Stimulated activated CD4-positive, alpha-beta T cell treated with anti-CD3 and anti-CD28 coated beads, TNF-alpha, amount 100 ng/mL, for 48 hours (primary cell): ENCODE data around the gene GDAP1L1.
"Not testable (repeated sequence)": the region's sequence is repeated elsewhere in the genome, so short reads cannot be mapped to it uniquely, and the experiment has no call there.

ENCODE experiments used
- DNase-seq, 3 donors: peaks; one replicate each; pipeline ENCODE4 v3.0.0-alpha.2; 2020; ENCODE audit warnings: low read depth in 3 of 3

Gene GDAP1L1

DNA sequence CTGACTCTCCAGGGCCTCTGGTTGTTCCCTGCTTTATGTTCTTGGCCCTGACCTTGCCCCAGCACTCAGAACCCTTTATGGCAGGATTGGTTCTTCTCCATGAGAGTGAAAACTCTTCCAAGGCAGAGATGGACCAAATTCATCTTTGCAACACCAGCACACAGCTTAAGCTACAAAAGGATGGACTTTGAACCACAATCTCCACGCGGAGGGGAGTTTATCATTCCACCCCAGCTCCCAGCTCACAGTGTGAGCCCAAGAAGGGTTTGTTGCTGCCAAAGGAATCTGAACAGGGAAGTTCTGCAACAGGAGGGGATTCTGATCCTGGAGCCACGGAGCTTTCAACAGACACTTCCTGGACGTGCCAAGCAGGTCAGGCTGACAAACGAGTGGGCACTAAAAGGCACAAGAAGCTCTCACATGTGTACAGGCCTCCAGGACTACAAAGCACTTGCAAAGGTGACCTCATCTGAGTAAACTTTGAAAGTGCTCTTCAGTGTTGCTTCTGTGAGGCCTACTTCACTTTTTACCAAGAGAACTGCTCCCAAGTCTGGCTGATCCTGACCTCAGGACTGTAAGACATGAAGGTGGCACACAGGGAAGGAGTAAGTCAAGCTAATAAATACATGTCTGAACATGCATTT, 55.0 kb downstream of the GDAP1L1 start:
- no peak for DNase-seq

DNA sequence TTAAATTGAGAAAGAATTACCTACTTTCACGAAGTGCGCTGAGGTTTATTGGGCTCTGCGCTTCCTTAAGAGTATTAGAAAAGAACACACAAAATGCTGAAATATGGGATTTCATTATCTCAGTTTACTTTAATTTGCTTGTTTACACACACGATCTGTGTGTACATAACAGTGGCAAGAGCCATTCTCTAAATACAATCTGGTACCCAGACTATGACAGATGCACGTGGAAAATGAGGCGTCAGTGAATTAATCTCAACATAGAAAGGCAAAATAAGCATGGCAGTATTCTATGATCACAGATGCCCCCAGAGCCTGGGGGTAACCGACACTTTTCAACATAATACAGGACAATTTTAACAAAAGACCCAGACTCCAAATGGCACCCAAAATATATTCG, 55.6 kb downstream of the GDAP1L1 start:
- no peak for DNase-seq

DNA sequence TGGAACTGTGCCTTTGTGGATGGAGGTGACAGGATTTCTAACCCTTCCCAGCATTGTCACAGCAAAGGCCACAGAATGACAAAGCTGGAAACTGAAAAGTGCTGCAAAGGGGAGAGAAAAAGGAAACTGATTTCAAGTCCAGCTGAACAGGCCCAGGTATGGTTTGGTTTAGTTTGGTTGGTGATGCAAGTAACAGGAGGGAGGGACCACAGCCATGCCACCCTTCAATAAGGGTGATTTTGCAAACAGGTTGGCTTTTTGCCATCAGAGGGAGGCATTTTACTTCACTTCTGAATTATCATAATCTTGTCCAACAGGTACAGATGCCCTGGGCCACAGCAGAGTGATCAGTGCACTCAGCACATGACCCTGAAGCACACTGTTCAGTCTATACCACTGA, 57.3 kb downstream of the GDAP1L1 start:
- no peak for DNase-seq

DNA sequence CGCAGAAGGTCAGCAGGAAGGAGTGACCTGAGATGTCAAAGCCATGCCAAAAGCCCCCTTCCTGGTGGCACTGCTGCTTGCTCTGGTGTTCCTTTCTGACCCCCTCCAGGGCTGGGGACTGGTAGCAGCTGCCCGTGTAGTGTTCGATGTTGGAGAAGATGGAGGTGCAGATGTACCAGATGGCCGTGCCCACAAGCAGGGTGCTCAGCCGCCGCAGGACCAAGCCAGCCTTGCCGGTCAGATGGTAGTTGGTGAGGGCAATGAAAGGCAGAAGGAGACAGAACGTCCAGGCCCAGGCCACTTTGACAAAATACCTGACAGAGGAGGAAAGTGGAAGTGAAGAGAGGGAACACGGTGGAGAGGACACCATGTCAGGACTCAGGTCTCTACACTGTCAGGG, 59.8 kb downstream of the GDAP1L1 start:
- DNase-seq, result no peak

DNA sequence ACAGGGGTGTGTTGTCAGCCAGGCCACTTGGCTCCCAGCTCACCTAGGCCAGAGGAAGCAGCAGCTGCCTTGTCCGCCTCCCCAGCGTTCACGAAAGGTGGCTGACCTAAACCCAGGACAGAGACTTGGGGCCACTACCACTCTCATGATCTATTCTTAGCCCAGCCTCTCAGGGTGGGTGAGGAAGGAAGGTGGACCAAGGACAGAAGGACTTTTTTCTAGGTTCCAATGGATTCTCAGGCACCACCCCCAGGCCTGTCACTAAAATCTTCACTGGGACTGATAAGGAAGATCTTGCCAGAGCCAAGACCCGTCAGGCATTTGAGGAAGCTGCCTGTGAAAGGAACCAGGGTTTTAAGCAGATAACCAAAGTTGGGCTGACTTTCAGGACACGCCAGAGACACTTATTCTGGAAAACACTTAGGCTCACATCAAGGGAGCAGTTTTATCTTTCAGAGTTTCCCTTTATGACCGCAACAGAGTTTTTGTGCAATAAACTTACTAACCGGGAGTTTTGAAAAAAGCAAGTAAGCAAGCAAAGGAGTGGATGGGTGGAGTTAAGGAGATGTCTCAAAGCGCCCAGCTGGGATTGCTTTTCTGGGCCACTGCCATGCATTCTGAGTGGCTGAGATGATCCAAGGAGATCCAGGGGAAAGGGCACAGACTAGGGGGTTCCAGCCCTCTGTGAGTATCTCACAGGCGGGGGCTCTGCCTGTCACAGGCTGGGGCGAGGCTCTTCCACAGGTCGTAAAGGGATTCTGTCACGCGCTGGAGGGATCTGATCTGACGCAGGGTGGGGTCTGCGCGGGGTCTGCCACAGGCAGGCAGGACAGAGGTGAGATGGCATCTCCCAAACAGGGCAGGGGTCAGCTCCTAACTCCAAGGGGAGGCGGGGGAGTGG, 62.9 kb downstream of the GDAP1L1 start:
- DNase-seq, result no peak

DNA sequence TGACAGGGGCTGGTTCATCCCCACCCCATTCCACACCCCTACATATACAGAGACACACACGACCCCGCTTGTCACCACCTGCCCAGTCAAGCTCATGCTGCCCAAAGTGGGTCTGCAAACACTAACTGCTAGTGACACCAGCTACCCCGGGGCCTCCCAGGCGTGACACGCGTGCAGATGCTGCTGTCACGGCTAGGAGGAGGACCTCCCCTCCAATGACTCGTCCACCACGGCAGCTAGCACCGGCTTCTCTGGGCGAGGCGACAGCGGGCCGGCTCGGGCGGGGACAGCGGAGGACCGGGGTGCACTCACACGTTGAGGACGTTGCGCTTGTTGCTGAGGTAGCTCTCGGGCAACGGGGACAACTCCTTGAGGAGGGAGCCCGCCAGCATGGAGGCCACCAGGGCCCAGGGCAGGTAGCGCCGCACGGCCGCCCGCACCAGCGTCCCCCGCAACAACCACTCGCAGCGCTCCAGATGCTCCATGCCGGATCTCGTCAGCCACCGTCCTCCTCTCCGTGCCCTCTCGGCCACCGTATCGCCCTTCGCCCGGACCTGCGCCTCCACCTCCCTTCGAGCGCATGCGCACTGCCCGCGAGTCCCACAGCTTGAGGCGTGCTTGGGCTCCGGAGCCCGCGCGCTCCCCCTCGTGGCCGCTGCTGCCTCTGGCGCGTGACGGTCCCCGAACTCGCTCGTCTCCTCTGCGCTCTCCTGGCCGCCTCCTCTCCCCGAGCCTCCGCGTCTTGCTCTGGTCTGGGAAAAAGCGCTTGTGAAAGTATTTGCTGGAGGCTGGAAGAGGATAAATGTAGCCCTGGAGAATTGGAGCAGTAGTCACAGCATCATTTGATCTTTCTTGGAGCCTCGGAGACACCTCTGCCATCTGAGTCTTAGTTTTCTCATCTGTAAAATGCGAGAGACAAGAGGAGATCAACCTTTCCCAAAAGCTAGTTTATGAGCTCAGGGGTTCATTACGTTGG, 63.8 kb downstream of the GDAP1L1 start, which contains the start of gene FITM2:
Gene FITM2 (minus strand): TSS at position 539 of the 976 bp plus-strand sequence. CDS start 54 bp downstream, at position 485.
- peak; percentile 97 to 99 (median 97) for DNase-seq

DNA sequence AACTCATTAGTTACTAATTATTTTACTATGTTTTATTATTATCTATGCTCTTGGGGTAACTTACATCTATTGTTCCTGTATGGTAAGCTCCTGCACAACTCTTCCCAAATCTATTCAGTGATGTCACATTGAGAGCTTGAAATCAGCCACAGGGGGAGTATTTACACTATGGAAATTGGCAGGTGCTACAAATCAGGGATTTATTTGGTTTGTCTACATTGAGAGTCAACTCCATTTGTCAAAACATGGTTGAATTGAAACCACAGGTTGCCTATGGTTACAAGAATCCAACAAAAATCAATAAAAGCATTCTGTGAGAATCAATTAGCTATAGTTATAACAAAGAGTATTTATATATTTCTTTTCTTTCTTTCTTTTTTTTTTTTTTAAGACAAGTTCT, 67.8 kb downstream of the GDAP1L1 start:
- DNase-seq, result no peak

DNA sequence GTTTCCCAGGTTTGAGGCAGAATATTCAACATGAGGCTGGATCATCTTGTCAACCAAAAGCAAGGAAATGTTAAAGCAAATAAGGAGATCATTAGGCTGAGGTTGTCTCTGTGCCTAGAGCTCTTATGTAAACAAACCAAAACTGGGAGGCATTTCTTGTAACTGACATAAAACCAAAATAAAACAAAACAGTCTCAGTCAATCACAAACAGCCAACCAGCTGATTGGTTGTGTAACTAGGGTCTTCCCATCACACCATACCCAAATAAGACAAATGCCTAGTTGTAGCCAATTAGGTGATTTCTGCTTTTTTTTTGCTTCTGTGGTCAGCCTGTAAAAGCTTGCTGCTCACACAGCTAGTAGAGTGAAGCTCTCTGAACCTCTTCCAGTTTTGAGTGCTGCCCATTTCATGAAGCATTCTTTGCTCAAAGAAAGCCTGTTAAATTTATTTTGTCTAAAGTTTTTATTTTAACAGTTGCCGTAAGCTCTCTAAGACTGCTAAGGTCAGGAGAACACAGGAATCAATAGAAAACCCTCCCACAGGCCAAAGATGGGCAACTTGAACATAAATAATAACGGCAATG, 72.8 kb downstream of the GDAP1L1 start:
- no peak for DNase-seq

DNA sequence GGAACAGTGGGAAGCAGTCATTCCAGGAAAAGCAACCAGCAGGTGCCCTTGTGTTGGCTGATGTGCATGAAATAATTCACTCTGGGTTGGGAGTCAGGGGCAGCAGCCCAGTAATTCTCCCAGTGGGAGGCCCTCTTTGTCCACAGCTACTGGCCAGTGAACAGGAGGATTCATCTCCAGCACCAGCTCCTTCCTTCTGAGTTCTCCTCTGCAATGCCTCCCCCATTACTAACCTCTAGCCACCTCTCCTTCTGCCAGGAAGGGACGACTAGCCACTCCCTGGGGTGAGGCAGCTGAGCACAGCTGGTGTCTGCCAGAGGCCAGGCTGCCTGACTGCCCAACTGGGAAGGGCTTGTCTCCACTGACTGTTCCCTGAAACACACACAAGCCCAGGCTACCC, 77.2 kb downstream of the GDAP1L1 start:
- DNase-seq, result no peak

DNA sequence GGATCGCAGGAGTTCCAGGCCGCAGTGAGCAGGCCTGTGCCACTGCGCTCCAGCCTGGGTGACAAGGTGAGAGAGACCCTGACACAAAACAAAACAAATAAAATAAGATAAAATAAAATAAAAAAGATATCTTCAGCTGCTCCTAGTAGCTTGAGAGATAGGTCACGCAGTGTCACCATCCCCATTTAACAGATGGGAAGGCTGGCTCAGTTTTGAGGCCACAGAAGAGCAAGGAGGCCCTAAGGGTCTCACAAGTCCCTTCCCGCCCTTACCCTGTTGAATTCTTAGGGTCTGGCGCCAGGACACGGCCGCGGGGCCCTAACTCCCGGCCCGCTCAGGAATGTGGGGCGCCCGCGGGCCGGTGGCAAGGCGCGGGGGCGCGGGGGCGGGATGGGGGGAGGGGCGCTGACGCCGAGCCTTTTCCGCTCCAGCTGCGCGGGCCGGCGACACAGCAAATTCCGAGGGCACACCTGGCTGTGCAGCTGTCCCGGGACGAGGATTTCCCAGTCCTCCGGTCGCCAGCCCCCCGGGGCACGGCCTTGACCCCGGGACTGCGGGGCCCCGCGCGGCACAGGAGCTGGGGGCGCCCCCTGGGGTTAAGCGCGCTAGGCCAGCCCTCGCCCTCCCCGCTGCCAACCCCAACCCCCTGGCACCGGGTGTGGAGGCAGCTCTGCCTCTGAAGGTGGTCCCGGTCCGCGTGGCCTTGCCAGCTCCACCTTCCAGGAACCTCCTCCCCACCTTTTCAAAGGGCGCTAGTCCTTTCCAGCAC, 79.5 kb downstream of the GDAP1L1 start:
- peak in 1 of 3 donors; percentile 43 for DNase-seq

DNA sequence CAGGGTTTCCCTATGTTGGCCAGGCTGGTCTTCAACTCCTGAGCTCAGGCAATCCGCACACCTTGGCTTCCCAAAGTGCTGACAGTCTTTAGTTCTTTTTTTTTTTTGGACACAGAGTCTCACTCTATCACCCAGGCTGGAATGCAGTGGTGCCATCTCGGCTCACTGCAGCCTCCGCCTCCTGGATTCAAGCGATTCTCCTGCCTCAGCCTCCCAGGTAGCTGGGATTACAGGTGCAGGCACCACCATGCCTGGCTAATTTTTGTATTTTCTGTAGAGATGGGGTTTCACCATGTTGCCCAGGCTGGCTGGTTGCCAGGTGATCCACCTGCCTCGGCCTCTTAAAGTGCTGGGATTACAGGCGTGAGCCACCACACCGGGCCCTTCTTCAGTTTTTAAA, 80.6 kb downstream of the GDAP1L1 start:
- DNase-seq, result not testable (repeated sequence)

DNA sequence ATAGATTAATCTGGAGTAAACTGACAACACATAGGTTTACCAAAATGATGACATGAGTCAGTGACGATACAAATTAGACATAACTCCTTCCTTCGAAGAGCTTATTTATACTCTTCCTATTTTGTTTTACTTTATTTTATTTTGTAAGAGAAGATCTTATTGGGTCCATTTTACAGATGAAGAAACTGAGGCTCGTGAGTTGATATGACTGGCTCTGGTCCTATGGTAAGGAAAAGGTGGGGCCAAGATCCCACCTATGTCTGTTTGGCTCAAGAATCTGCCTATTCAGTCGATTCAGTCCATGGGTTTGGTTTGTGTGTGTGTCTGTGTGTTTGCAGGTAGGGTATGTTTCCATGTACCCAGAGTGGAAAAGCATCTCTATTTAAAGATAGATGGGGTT, 81.3 kb downstream of the GDAP1L1 start:
- DNase-seq, result no peak
